Activated T-cell treated with anti-CD3 and anti-CD28 coated beads, Interleukin-2, amount 50 U/mL, for 4 hours (primary cell): ENCODE measurements around the gene YPEL3. TPM values are rescaled to one million over a fixed set of nuclear protein-coding genes. Genes with fewer than 3 reads are reported as not detected.

Source experiments
- total RNA-seq, 3 donors: library from RNA; stranded (reverse); gene quantifications; one replicate each; pipeline ENCODE4 v1.2.1, GENCODE V29; 2021

Gene YPEL3
- total RNA-seq, 3 donors from 2014 or later: 4.4 to 7.2 (median 6.1) TPM

Other genes with a start within 250 kb of the YPEL3 start
- 10 to 100 TPM; 56.7 to 61.0 (median 59.7) TPM for gene CDIPT, start 233.0 kb downstream of the YPEL3 start, total RNA-seq
- under 1 TPM in 2 of 3 donors, not detected in 1; 0.18 to 0.33 TPM for gene SEZ6L2, start 196.7 kb downstream of the YPEL3 start, total RNA-seq
- 1 to 10 TPM; 2.1 to 3.4 (median 3.2) TPM for gene ASPHD1, start 195.7 kb downstream of the YPEL3 start, total RNA-seq
- 10 to 100 TPM; 42.7 to 45.4 (median 44.1) TPM for gene KCTD13, start 170.0 kb downstream of the YPEL3 start, total RNA-seq
- 10 to 100 TPM; 19.3 to 30.8 (median 27.7) TPM for gene TMEM219, start 134.1 kb downstream of the YPEL3 start, total RNA-seq
- gene TAOK2, start 122.3 kb downstream of the YPEL3 start, total RNA-seq: 10 to 100 TPM; 34.9 to 37.9 (median 37.8) TPM
- 10 to 100 TPM; 43.4 to 52.5 (median 50.7) TPM for gene HIRIP3, start 100.6 kb downstream of the YPEL3 start, total RNA-seq
- gene INO80E, start 100.0 kb downstream of the YPEL3 start, total RNA-seq: 100 to 1,000 TPM; 103 to 113 (median 112) TPM
- gene DOC2A, start 85.2 kb downstream of the YPEL3 start, total RNA-seq: 1 to 10 TPM in 2 of 3 donors, under 1 TPM in 1; 0.49 to 2.5 (median 1.1) TPM
- gene C16orf92, start 73.0 kb downstream of the YPEL3 start, total RNA-seq: not detected
- gene TLCD3B, start 64.9 kb downstream of the YPEL3 start, total RNA-seq: under 1 TPM; 0.22 to 0.33 (median 0.32) TPM
- gene ALDOA, start 30.5 kb downstream of the YPEL3 start, total RNA-seq: 1,000 to 10,000 TPM; 2,101 to 2,362 (median 2,220) TPM
- 100 to 1,000 TPM; 147 to 164 (median 152) TPM for gene PPP4C, start 20.2 kb downstream of the YPEL3 start, total RNA-seq
- gene TBX6, start 4.3 kb downstream of the YPEL3 start, total RNA-seq: under 1 TPM; 0.33 to 0.87 (median 0.48) TPM
- gene GDPD3, start 17.3 kb upstream of the YPEL3 start, total RNA-seq: 1 to 10 TPM in 2 of 3 donors, under 1 TPM in 1; 0.76 to 3.3 (median 2.7) TPM
- gene MAPK3, start 27.0 kb upstream of the YPEL3 start, total RNA-seq: 10 to 100 TPM; 29.1 to 37.5 (median 32.6) TPM
- gene CORO1A, start 87.4 kb upstream of the YPEL3 start, total RNA-seq: 100 to 1,000 TPM; 747 to 940 (median 832) TPM
- gene BOLA2B, start 97.5 kb upstream of the YPEL3 start, total RNA-seq: 100 to 1,000 TPM; 468 to 531 (median 481) TPM
- gene SLX1A, start 97.7 kb upstream of the YPEL3 start, total RNA-seq: 100 to 1,000 TPM in 1 of 3 donors, 10 to 100 TPM in 2; 84.5 to 110 (median 95.6) TPM
- gene SULT1A3, start 103.0 kb upstream of the YPEL3 start, total RNA-seq: 1 to 10 TPM; 6.8 to 7.6 (median 7.0) TPM
- 10 to 100 TPM in 1 of 3 donors, 1 to 10 TPM in 2; 8.2 to 10.2 (median 8.3) TPM for gene NPIPB13, start 152.3 kb upstream of the YPEL3 start, total RNA-seq